Stimulated activated naive CD4-positive, alpha-beta T cell treated with Interleukin-2 at 50 U/mL for 16 hours (primary cell): Measurements from ENCODE around the gene EDC4.

Experiments used
- DNase-seq: peaks from one replicate; lab custom pipeline; 2025; lab: John Stamatoyannopoulos, UW

The EDC4 gene

GRCh38 chr16:67878232-67878631, 5.4 kb downstream of the EDC4 start:
- DNase-seq, result no peak

DNA sequence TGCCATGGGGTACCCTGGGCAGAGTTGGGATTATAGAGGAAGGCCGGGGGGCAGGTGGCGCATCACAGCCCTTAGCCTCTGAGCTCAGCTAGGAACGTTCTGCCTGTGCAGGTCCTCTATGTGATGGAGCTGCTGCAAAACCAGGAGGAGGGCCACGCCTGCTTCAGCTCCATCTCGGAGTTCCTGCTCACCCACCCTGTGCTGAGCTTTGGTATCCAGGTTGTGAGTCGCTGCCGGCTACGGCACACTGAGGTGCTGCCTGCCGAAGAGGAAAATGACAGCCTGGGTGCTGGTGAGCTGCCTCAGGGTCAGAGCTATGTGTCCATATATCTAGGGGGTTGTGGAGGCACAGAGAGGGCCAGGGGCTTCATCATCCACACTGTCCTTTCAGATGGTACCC, 6.0 kb downstream of the EDC4 start:
- DNase-seq, result no peak

DNA sequence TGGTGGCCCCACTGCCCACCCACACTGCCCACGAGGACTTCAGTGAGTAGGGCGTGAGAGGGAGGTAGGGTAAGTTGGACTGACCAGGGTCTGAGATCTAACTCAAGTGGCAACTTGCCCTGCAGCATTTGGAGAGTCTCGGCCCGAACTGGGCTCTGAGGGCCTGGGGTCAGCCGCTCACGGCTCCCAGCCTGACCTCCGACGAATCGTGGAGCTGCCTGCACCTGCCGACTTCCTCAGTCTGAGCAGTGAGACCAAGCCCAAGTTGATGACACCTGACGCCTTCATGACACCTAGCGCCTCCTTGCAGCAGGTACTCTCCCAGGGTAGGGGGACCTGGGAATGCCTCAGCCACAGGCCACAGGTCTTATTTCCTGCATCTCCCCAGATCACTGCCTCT, 6.6 kb downstream of the EDC4 start:
- DNase-seq, result no peak

DNA sequence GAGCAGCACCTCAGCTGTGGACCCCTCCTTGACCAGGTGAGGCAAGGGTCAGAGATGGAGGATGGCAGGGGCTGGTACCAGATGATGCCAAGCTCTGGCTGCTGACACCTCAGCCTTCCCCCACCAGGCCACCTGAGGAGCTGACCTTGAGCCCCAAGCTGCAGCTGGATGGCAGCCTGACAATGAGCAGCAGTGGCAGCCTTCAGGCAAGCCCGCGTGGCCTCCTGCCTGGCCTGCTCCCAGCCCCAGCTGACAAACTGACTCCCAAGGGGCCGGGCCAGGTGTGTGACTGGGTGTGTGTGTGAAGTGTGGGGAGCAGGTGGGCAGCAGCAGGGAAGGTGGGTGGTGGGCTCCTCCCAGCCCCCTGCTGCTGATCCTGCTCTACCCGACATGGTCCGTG, 7.1 kb downstream of the EDC4 start:
- no peak for DNase-seq

DNA sequence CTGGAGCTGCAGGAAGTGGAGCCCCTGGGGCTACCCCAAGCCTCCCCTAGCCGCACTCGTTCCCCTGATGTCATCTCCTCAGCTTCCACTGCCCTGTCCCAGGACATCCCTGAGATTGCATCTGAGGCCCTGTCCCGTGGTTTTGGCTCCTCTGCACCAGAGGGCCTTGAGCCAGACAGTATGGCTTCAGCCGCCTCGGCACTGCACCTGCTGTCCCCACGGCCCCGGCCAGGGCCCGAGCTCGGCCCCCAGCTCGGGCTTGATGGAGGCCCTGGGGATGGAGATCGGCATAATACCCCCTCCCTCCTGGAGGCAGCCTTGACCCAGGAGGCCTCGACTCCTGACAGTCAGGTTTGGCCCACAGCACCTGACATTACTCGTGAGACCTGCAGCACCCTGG, 7.7 kb downstream of the EDC4 start:
- DNase-seq, result no peak

DNA sequence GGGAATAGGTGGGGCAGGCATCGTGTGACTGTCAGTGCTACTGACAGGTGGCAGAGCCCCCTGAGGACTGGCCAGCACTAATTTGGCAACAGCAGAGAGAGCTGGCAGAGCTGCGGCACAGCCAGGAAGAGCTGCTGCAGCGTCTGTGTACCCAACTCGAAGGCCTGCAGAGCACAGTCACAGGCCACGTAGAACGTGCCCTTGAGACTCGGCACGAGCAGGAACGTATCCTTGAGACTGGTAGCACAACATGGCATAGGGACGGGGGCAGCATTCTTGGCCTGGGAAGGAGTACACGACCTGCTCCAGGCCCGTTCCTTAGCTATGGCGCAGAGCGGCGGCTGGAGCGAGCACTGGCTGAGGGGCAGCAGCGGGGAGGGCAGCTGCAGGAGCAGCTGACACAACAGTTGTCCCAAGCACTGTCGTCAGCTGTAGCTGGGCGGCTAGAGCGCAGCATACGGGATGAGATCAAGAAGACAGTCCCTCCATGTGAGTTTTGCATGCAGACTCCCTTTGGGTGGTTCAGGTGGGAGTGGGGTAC, 8.8 kb downstream of the EDC4 start:
- DNase-seq, result no peak

GRCh38 chr16:67882374-67883145, 9.7 kb downstream of the EDC4 start:
- no peak for DNase-seq

DNA sequence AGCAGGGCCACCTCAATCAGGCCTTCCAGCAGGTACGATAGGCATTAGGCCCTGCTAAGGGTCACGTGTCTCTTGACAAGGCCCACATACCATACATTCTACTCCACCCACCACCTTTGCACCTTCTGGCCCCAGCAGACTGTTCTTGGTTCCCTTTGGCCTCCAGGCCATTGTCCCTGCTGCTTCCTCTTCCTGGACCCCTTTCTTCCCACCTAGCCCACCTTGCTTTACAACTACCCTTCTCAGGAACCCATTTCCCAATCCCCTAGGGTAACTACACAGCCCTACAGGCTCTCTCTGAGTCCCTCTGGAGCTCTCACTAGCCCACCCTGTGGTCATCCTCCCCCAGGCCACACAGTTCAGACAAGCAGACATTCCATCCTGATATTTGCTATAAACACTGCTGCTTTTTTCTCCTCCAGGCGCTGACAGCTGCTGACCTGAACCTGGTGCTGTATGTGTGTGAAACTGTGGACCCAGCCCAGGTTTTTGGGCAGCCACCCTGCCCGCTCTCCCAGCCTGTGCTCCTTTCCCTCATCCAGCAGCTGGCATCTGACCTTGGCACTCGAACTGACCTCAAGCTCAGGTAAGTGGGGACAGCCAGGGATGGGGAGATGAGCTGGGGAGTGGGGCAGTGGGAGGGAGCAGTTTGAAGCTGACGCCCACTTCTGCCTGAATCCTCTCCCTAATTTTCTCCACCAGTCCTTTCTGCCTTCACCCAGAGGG, 10.5 kb downstream of the EDC4 start:
- no peak for DNase-seq

DNA sequence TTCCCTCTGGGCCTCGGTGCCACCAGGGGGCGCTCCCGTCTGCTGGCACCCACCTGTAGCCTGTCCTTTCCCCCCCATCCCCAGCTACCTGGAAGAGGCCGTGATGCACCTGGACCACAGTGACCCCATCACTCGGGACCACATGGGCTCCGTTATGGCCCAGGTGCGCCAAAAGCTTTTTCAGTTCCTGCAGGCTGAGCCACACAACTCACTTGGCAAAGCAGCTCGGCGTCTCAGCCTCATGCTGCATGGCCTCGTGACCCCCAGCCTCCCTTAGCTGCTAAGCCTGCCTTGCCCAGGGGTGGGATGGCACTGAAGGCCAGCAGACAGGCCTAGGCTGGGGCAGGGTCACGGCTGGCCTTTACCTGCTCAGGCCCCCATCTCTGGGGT, 11.0 kb downstream of the EDC4 start:
- peak; percentile 43 for DNase-seq

- no peak for DNase-seq
Measured at GRCh38 chr16:67884684-67885083, 11.8 kb downstream of the EDC4 start, which contains the start of gene NRN1L. Gene NRN1L, plus strand, starts transcription at chr16:67884885. Its CDS starts 19 bp downstream, at chr16:67884904.

DNA sequence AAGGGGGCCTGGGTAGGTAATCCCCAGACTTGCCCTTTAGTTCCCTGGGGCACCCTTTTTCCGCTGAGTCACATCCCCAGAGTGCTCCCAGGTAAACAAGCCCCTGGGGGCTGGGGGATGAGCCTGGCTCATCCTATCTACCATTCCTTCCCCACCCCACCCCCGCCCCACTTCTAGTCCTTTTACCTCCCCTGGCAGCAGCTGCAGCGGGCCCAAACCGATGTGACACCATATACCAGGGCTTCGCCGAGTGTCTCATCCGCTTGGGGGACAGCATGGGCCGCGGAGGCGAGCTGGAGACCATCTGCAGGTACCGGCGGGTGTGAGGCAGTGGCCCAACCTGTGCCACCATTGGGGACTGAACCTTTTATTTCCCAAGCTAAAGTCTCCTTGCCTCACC, 12.7 kb downstream of the EDC4 start:
- no peak for DNase-seq

DNA sequence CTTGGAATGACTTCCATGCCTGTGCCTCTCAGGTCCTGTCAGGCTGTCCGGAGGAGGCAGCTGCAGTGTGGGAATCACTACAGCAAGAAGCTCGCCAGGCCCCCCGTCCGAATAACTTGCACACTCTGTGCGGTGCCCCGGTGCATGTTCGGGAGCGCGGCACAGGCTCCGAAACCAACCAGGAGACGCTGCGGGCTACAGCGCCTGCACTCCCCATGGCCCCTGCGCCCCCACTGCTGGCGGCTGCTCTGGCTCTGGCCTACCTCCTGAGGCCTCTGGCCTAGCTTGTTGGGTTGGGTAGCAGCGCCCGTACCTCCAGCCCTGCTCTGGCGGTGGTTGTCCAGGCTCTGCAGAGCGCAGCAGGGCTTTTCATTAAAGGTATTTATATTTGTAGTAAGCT, 13.1 kb downstream of the EDC4 start:
- DNase-seq, result no peak

- no peak for DNase-seq
Measured at GRCh38 chr16:67886387-67886786, 13.5 kb downstream of the EDC4 start.

DNA sequence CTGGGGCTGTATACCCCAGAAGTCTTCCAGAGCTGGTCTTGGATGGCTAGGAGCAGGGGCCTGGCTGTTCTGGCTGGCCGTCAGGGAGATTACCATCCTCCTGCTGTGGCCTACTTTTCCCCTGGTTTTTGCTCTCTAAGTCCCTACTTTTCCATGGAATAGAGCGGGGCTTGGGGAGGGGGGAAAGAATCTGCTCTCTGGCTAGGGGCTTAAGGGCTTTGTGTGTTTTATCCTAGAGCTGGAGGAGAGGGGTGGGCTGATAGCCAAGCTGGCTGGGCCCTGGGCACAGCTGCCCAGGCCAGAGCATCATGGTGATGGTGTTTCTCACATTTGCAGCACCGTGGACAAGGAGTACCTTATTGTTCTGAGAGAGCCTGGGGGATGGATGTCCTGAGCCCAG, 15.5 kb downstream of the EDC4 start:
- DNase-seq, result no peak

DNA sequence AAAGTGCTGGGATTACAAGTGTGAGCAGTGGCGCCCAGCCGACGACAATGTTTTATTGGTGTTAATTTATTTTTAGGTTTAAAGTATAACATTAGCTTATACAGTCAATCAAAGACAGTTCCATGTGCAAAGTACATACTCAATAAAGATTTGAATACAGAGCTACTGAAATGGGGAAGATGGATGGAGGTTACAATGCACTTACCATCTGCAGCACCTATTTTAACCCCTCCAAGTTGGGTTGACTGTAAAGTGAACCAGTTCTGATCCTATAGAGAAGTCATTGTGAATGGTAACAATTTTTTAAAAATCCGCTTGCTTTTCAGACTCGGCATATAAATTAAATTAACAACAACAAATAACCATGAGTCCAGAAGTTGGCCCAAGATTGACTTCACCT, 19.5 kb downstream of the EDC4 start:
- no peak for DNase-seq

- peak; percentile 98 for DNase-seq
Measured at GRCh38 chr16:67892899-67893742, 20.3 kb downstream of the EDC4 start, which contains the start of gene PSKH1. Gene PSKH1, plus strand, starts transcription at chr16:67893254. Its CDS starts 15,496 bp downstream, at chr16:67908750.

DNA sequence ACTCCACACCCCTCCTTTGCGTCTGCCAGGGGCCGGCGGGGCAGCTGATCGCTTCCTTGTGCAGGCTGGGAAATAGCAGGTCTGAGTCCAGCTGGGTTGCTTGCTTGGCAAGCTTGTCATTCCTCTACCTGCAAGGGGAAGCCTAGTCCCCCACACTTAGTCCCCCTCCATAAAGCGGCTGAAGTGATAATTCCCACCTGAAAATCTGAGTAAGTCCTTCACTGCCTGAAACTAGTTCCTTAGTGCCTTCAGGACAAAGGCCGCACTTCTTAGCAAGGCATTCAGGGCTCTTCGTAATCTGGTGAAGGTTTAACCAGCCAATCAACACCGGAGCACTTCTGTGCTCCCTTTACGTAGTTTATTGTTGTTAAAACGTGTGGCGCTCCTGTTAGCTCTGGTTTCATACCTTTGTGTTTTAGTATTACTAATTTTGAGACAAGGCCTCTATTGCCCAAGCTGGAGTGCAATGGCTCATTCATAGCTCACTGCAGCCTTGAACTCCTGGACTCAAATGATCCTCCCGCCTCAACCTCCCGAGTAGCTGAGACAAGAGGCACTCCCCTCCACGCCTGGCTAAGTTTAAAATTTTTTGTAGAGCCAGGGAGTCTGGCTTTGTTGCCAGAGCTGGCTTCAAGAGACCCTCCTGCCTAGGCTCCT, 21.0 kb downstream of the EDC4 start:
- no peak for DNase-seq

- DNase-seq, result no peak
Measured at GRCh38 chr16:67897231-67897630, 24.4 kb downstream of the EDC4 start.

DNA sequence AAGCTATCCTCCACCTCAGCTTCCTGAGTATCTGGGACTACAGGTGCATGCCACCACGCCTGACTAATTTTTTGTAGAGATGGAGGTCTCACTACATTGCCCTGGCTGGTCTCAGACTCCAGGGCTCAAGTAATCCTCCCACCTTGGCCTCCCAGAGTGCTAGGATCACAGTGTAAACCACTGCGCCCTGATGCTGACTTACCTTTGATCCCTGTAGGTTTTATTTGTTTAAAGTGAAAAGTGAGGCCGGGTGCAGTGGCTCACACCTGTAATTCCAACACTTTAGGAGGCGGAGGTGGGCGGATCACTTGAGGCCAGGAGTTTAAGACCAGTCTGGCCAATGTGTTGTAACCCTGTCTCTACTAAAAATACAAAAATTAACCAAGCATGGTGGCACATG, 28.9 kb downstream of the EDC4 start:
- DNase-seq, result no peak

GRCh38 chr16:67902831-67903230, 30.0 kb downstream of the EDC4 start:
- DNase-seq, result no peak

DNA sequence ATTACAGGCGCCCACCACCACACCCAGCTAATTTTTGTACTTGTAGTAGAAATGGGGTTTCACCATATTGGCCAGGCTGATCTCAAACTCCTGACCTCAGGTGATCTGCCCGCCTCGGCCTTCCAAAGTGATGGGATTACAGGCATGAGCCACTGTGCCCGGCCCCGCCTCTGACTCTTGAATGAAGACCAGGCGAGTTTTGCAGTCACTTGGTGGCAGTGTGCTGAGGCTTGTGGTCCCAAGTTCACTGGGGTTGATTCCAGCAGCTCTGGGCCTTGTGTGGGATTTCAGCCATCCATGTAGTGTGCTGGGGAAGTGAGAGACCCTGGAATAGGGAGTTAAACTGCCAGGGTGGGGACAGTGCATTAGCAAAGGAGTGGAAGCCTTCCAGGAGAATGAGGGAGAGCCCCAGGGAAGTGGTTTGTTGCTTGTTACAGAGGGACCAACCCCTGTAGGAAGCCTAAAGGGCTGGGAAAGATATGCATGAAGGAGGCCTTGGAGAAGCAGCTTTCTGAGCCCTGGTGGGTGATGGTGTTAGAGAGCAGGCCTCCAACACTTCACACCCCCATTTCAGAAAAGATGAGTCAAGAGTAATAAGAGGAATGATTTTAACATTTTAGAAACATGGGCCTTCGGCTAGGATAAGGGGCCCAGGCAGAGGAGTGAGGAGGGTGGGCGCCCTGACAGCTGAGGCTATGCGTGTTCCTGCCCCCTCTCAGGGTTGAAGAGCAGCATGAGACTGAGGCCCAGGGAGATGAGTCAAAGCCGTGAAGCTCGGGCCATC, 34.7 kb downstream of the EDC4 start:
- no peak for DNase-seq
